ENCODE data around the gene PDHX.

PDHX gene

DNA sequence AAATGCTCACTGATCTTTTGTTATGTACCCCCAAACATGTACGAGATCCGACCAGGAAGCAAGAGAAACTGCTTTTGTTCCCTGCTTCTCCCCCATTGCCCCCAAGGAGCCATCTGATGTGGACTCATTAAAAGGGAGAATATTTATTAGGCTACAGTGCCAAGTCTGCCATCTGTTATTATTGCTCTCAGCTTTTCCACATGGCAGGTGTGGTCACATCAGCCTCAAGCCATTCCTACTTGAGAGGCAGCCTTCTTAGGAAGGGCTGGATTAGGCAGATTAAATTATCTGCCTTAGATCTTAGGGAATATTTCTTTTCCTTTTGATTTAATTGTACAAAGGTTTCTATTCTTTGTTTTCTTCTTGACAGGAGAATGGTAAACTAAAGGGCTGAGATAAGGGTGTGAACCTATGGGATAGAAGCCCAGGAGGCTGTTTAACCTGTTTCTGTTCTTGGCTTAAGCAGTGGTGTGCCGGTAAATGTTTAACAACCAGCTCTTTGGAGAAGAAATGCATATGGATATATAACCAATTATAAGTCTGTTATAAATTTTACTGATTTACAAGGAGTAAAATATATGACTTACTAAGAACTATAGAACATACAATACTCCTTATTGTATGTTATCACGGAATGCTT lies 88.8 kb downstream of the PDHX start:
- Histone ChIP-seq H3K36me3 (ENCODE audit: insufficient read depth, low read length) (no peaks in the 10 kb centered on the region), H2AFZ (ENCODE audit: low read length) (no peak overlapping the region), H3K4me2 (ENCODE audit: low read depth, low read length, poor library complexity, severe bottlenecking) (no peak overlapping the region), H3K9ac (ENCODE audit: low read depth, low read length, poor library complexity, severe bottlenecking) (no peak overlapping the region), H3K79me2 (ENCODE audit: insufficient read depth, low read length) (no peaks in the 10 kb centered on the region), H4K20me1 (ENCODE audit: insufficient read depth, low read length, poor library complexity, severe bottlenecking) (no peaks in the 10 kb centered on the region), H3K9me2 (replicated peaks; ENCODE audit: low read depth, low read length) (no peaks in the 10 kb centered on the region), H3K4me1 (ENCODE audit: insufficient read depth, low read length, poor library complexity, severe bottlenecking) (peaks cover 18% of the 10 kb centered on the region), H3K4me3 (ENCODE audit: low read length, poor library complexity, severe bottlenecking) (no peak overlapping the region), H3K27me3 (ENCODE audit: insufficient read depth, low read length, poor library complexity, severe bottlenecking) (no peaks in the 10 kb centered on the region), H3K9me3 (ENCODE audit: insufficient read depth, low read depth, low read length) (no peaks in the 10 kb centered on the region), H3F3A (ENCODE audit: low read depth) (no peaks in the 10 kb centered on the region)
- no peak for TF ChIP-seq EZH2phosphoT487 (IDR thresholded peaks at IDR 0.05; ENCODE audit: borderline replicate concordance)
- TF ChIP-seq, protein P1, sequence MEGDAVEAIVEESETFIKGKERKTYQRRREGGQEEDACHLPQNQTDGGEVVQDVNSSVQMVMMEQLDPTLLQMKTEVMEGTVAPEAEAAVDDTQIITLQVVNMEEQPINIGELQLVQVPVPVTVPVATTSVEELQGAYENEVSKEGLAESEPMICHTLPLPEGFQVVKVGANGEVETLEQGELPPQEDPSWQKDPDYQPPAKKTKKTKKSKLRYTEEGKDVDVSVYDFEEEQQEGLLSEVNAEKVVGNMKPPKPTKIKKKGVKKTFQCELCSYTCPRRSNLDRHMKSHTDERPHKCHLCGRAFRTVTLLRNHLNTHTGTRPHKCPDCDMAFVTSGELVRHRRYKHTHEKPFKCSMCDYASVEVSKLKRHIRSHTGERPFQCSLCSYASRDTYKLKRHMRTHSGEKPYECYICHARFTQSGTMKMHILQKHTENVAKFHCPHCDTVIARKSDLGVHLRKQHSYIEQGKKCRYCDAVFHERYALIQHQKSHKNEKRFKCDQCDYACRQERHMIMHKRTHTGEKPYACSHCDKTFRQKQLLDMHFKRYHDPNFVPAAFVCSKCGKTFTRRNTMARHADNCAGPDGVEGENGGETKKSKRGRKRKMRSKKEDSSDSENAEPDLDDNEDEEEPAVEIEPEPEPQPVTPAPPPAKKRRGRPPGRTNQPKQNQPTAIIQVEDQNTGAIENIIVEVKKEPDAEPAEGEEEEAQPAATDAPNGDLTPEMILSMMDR (conservative IDR thresholded peaks at IDR 0.05; ENCODE audit: low read length) = no peak

DNA sequence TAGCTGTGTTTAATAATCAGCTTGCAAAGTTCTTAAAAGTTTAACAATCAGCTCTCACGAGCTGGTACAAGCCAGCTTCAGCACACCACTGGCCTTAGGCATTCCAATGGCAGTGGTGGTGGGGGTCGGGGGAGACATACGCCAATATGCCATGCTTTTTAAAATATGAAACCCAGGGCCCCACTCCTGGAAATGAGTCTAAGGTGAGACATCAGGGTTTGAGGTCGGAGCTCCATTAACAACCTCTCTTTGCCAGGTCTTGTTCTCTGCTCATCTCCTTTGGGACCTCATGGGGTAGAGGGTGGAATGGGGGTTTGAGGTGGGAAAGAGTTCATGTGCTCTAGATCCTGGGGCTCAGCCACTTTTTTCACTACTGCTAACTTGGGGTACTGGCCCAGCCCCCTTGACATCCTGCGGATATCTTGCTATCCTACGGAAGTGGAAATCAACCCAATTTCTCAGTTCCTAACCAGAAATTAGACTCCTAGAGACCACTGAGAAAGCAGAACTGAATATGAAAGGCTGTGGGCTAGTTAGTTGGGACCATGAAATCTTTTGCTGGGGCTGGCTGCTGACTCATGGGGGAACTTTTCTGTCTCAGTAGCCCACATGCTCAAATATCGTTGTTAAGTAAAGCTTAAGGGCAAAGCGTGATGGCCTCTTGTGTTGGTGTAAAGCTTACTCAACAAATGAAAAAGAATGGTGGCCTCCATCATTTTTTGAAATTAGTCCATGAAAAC lies 90.1 kb downstream of the PDHX start:
- Histone ChIP-seq H4K20me1 (ENCODE audit: insufficient read depth, low read length, poor library complexity, severe bottlenecking) (no peaks in the 10 kb centered on the region), H3K4me3 (ENCODE audit: low read length, poor library complexity, severe bottlenecking) (no peak overlapping the region), H3K4me1 (ENCODE audit: insufficient read depth, low read length, poor library complexity, severe bottlenecking) (peaks cover 18% of the 10 kb centered on the region), H2AFZ (ENCODE audit: low read length) (no peak overlapping the region), H3K4me2 (ENCODE audit: low read depth, low read length, poor library complexity, severe bottlenecking) (no peak overlapping the region), H3K27me3 (ENCODE audit: insufficient read depth, low read length, poor library complexity, severe bottlenecking) (no peaks in the 10 kb centered on the region), H3K9me2 (replicated peaks; ENCODE audit: low read depth, low read length) (no peaks in the 10 kb centered on the region), H3K9me3 (ENCODE audit: insufficient read depth, low read depth, low read length) (no peaks in the 10 kb centered on the region), H3K79me2 (ENCODE audit: insufficient read depth, low read length) (no peaks in the 10 kb centered on the region), H3K36me3 (ENCODE audit: insufficient read depth, low read length) (no peaks in the 10 kb centered on the region), H3F3A (ENCODE audit: low read depth) (no peaks in the 10 kb centered on the region), H3K9ac (ENCODE audit: low read depth, low read length, poor library complexity, severe bottlenecking) (no peak overlapping the region)
- TF ChIP-seq, protein P1 (conservative IDR thresholded peaks at IDR 0.05; ENCODE audit: low read length) = no peak
- TF ChIP-seq EZH2phosphoT487 (IDR thresholded peaks at IDR 0.05; ENCODE audit: borderline replicate concordance) = no peak

DNA sequence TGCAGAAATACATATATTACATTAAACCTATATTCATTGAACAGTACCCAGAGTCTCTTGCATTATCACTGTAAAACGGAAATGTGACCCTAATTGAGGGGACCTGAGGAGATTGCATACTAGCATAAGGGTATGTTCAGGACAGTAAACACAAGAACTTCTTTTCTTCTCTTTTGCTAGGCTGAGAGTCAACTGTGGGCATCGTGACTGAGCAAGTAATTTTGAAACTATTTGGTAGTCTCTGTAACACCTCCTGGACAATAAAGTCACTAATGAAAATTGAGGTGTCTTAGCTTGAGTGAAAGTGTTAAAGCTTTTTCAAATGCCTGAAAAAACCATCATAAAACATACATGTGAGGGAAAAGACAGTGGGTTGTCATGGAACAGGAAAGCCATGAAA lies 90.9 kb downstream of the PDHX start:
- peaks cover 19% of the 10 kb centered on the region for H3K4me1 ChIP-seq (ENCODE audit: insufficient read depth, low read length, poor library complexity, severe bottlenecking)
- TF ChIP-seq, protein P1 (conservative IDR thresholded peaks at IDR 0.05; ENCODE audit: low read length) = no peak
- TF ChIP-seq EZH2phosphoT487 (IDR thresholded peaks at IDR 0.05; ENCODE audit: borderline replicate concordance) = no peak
- H3K27me3 ChIP-seq (ENCODE audit: insufficient read depth, low read length, poor library complexity, severe bottlenecking) = no peaks in the 10 kb centered on the region

More for the DNA sequence above, 90.9 kb downstream of the PDHX start:
- H3K9me3 ChIP-seq (ENCODE audit: insufficient read depth, low read depth, low read length) = no peaks in the 10 kb centered on the region
- no peaks in the 10 kb centered on the region for H4K20me1 ChIP-seq (ENCODE audit: insufficient read depth, low read length, poor library complexity, severe bottlenecking)
- H3K36me3 ChIP-seq (ENCODE audit: insufficient read depth, low read length) = no peaks in the 10 kb centered on the region
- no peak overlapping the region for H3K4me2 ChIP-seq (ENCODE audit: low read depth, low read length, poor library complexity, severe bottlenecking)
- no peaks in the 10 kb centered on the region for H3K79me2 ChIP-seq (ENCODE audit: insufficient read depth, low read length)
- no peak overlapping the region for H3K4me3 ChIP-seq (ENCODE audit: low read length, poor library complexity, severe bottlenecking)
- H2AFZ ChIP-seq (ENCODE audit: low read length) = no peak overlapping the region
- no peak overlapping the region for H3K9ac ChIP-seq (ENCODE audit: low read depth, low read length, poor library complexity, severe bottlenecking)
- no peaks in the 10 kb centered on the region for H3F3A ChIP-seq (ENCODE audit: low read depth)
- no peaks in the 10 kb centered on the region for H3K9me2 ChIP-seq (replicated peaks; ENCODE audit: low read depth, low read length)

Measured in Loucy (cell line).